Endothelial cell of umbilical vein (primary cell): ENCODE measurements around the gene SYT10. TPM values are rescaled to one million over a fixed set of nuclear protein-coding genes. Genes with fewer than 3 reads are reported as not detected.

Experiments
- BruUV-seq: library from RNA; stranded (reverse); fragments of 400-500 nt; replicated peaks from 2 replicates; lab custom pipeline; 2021; lab: Mats Ljungman, UMichigan
- CTCF ChIA-PET: fragments of 300-600, 350-600 bp; sonication (Branson Sonifier 250); formaldehyde crosslinking; loops from one replicate; lab custom pipeline; 2021; ENCODE audit warnings: antibody characterized with exemption, inconsistent platforms; lab: Charles Lee
- POLR2A ChIA-PET: fragments of 300-600, 350-600 bp; sonication (Branson Sonifier 250); formaldehyde crosslinking; loops from one replicate; lab custom pipeline; 2021; ENCODE audit warnings: antibody characterized with exemption, inconsistent platforms; lab: Charles Lee
- DNase-seq: peaks from one replicate; pipeline ENCODE4 v3.0.0-alpha.2; 2011; ENCODE audit warnings: low read depth, low spot score
- FAIRE-seq: peaks from 2 replicates; lab custom pipeline; 2011; peaks lifted over from hg19 to GRCh38; lab: Jason Lieb, UNC
- H2AFZ ChIP-seq: 2 replicates; pipeline ENCODE4 v1.6.0; 2012; ENCODE audit warnings: low read depth, low read length, control low read depth, inconsistent platforms
- H3K27ac ChIP-seq: 2 replicates; pipeline ENCODE4 v1.5.1; 2011; ENCODE audit warnings: low read depth, mild to moderate bottlenecking, control low read depth, low read length, moderate library complexity; ENCODE audit not compliant: insufficient read depth
- H3K27me3 ChIP-seq, 2 experiments: 2 replicates each; pipeline versions ENCODE4 v1.6.0 to v1.6.1; 2011; ENCODE audit warnings: low read length in 2 of 2, mixed read lengths in 1 of 2; ENCODE audit not compliant: control insufficient read depth in 2 of 2, insufficient read depth in 2 of 2
- H3K36me3 ChIP-seq, 2 experiments: 2 replicates in 1 of 2; 3 replicates in 1 of 2; pipeline ENCODE4 v1.5.1; 2011; ENCODE audit warnings: low read length in 2 of 2, mild to moderate bottlenecking in 1 of 2, moderate library complexity in 1 of 2; ENCODE audit not compliant: control insufficient read depth in 2 of 2, insufficient read depth in 2 of 2; ENCODE audit errors: extremely low read depth in 1 of 2
- H3K4me1 ChIP-seq: 3 replicates; pipeline ENCODE4 v1.5.1; 2011; ENCODE audit warnings: mild to moderate bottlenecking, low read length; ENCODE audit not compliant: control insufficient read depth, insufficient read depth; ENCODE audit errors: extremely low read depth
- H3K4me2 ChIP-seq: 2 replicates; pipeline ENCODE4 v1.6.1; 2011; ENCODE audit warnings: low read length, control low read depth, mixed read lengths; ENCODE audit not compliant: insufficient read depth
- H3K4me3 ChIP-seq, 3 experiments: fragments of 200-600 bp in 1 of 3; sonication (generic), shearing (Covaris generic) in 1 of 3; replicated peaks in 1 of 3; 2 replicates each; pipeline ENCODE4 v1.5.1; 2011 to 2016; ENCODE audit warnings: control low read depth in 3 of 3, low read length in 3 of 3, mild to moderate bottlenecking in 2 of 3, inconsistent platforms in 1 of 3, low read depth in 1 of 3, moderate library complexity in 1 of 3; ENCODE audit not compliant: insufficient read depth in 1 of 3
- H3K79me2 ChIP-seq: 2 replicates; pipeline ENCODE4 v1.6.0; 2012; ENCODE audit warnings: low read length, inconsistent platforms; ENCODE audit not compliant: control insufficient read depth, insufficient read depth
- H3K9ac ChIP-seq: replicated peaks from 2 replicates; pipeline ENCODE3; 2011; ENCODE audit warnings: low read length, control low read depth; ENCODE audit not compliant: insufficient read depth; ENCODE audit errors: extremely low read depth
- H3K9me1 ChIP-seq: replicated peaks from 3 replicates; pipeline ENCODE4 v1.6.0; 2011; ENCODE audit warnings: mild to moderate bottlenecking, low read length; ENCODE audit not compliant: control insufficient read depth, insufficient read depth; ENCODE audit errors: extremely low read depth
- H3K9me3 ChIP-seq: replicated peaks from 2 replicates; pipeline ENCODE4 v1.5.1; 2012; ENCODE audit warnings: low read length, inconsistent platforms; ENCODE audit not compliant: control insufficient read depth, insufficient read depth
- H4K20me1 ChIP-seq: replicated peaks from 2 replicates; pipeline ENCODE3; 2011; ENCODE audit warnings: mild to moderate bottlenecking, low read length; ENCODE audit not compliant: control insufficient read depth, insufficient read depth; ENCODE audit errors: extremely low read depth
- FOS ChIP-seq: IDR thresholded peaks from 2 replicates; pipeline ENCODE4 v1.6.1; 2011; ENCODE audit warnings: mild to moderate bottlenecking, low read length, moderate library complexity, borderline replicate concordance; ENCODE audit not compliant: insufficient read depth
- JUN ChIP-seq: IDR thresholded peaks from 2 replicates; pipeline ENCODE4 v1.6.1; 2011; ENCODE audit warnings: borderline replicate concordance, low read depth; ENCODE audit not compliant: insufficient read length, insufficient read depth
- POLR2A ChIP-seq: IDR thresholded peaks from 2 replicates; pipeline ENCODE4 v1.6.1; 2012; ENCODE audit warnings: low read depth, mild to moderate bottlenecking, control low read depth, low read length
- POLR2AphosphoS5 ChIP-seq: IDR thresholded peaks from 2 replicates; pipeline ENCODE4 v1.6.1; 2012; ENCODE audit warnings: low read depth, mild to moderate bottlenecking, control low read depth, low read length, moderate library complexity; ENCODE audit not compliant: insufficient read depth
- dilution Hi-C: fragments of 300-500 bp; cut with MboI; formaldehyde crosslinking; loops from one replicate; pipeline ENCODE4 v1.15.0; 2019; ENCODE audit warnings: low sequenced_read_pairs; ENCODE audit not compliant: extremely low pct_ligation_motif_present
- intact Hi-C: fragments of 100-400 bp; cut with micrococcal nuclease; formaldehyde crosslinking; loops from one replicate; pipeline ENCODE4 v1.10.0; 2022
- polyA plus RNA-seq, 4 experiments: library from polyadenylated mRNA; depleted of rRNA in 3 of 4; stranded (reverse) in 3 of 4; unstranded in 1 of 4; fragments of >200 nt; gene quantifications; 2 replicates each; pipeline versions ENCODE4 v1.2.1 to v1.2.3, GENCODE V29; 2011 to 2012; ENCODE audit warnings: missing spikeins in 1 of 4
- total RNA-seq: library from RNA; stranded (reverse); gene quantifications from 2 replicates; pipeline ENCODE4 v1.2.3, GENCODE V29; 2021
- TF ChIP-seq, protein P1 (sequence below): IDR thresholded peaks from 2 replicates; pipeline ENCODE4 v1.6.1; 2011; ENCODE audit not compliant: insufficient read depth, insufficient read length

The SYT10 gene
- total and polyA plus RNA-seq, 2 donors (not counting 3 experiments of a cell fraction or from before 2014, with no cell fraction given): not detected

DNA sequence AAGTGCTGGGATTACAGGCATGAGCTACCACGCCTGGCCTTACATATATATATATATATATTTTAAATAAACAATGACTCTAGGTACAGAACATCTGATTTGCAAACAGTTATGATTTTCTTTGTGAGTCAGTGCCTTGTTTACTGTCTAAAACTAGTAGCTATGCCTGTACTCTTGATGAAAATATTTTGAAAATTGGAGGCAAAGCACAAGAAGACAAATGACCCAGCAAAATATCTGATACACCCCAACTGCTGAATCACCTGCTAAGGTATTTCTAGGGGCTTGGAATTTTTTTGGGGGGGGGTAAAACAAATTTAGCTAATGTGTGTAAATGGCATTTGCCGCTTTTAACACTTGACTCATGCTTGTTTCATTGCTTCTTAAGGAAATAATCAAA lies 69.3 kb downstream of the SYT10 start:
- DNase-seq (no peak), FAIRE-seq (no peak)
- Histone ChIP-seq H3K27ac (no peak overlapping the region), H3K9me3 (no peaks in the 10 kb centered on the region), H4K20me1 (no peaks in the 10 kb centered on the region), H3K27me3 (no peaks in the 10 kb centered on the region), H3K4me1 (no peaks in the 10 kb centered on the region), H3K9ac (no peak overlapping the region), H3K36me3 (no peaks in the 10 kb centered on the region), H3K4me3 (no peak overlapping the region), H2AFZ (no peak overlapping the region), H3K79me2 (no peaks in the 10 kb centered on the region), H3K9me1 (no peaks in the 10 kb centered on the region), H3K4me2 (no peak overlapping the region)
- ChIA-PET POLR2A (no interaction called here), CTCF (no interaction called here)
- no TSS peak for BruUV-seq
- intact Hi-C loops (no loop called here), dilution Hi-C loops (no loop called here)
- TF ChIP-seq, protein P1, sequence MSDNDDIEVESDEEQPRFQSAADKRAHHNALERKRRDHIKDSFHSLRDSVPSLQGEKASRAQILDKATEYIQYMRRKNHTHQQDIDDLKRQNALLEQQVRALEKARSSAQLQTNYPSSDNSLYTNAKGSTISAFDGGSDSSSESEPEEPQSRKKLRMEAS: no peak
- TF ChIP-seq POLR2A (no peak), JUN (no peak), FOS (no peak), POLR2AphosphoS5 (no peak)

- BruUV-seq: no TSS peak
- no peak overlapping the region for H3K9ac ChIP-seq
- no peak overlapping the region for H3K4me3 ChIP-seq
- no peaks in the 10 kb centered on the region for H3K79me2 ChIP-seq
- ChIA-PET POLR2A (no interaction called here), CTCF (no interaction called here)
- TF ChIP-seq POLR2AphosphoS5 (no peak), JUN (no peak)
- H3K4me1 ChIP-seq: no peaks in the 10 kb centered on the region
- intact Hi-C loops (no loop called here), dilution Hi-C loops (no loop called here)
- H3K9me3 ChIP-seq: no peaks in the 10 kb centered on the region
- H3K36me3 ChIP-seq: no peaks in the 10 kb centered on the region
- DNase-seq (no peak), FAIRE-seq (no peak)
- H3K4me2 ChIP-seq: no peak overlapping the region
- H2AFZ ChIP-seq: no peak overlapping the region
- H3K9me1 ChIP-seq: no peaks in the 10 kb centered on the region
- H3K27me3 ChIP-seq: no peaks in the 10 kb centered on the region
- H3K27ac ChIP-seq: no peak overlapping the region
- H4K20me1 ChIP-seq: no peaks in the 10 kb centered on the region
These were observed 82.4 kb downstream of the SYT10 start for GRCh38 chr12:33357181-33357580.
